Mesenchymal stem cell (in vitro differentiated cells and primary cell): ENCODE measurements around the gene NEK10.

Experiments
- DNase-seq: peaks from one replicate; pipeline ENCODE4 v3.0.0-alpha.2; 2013
- H2AFZ ChIP-seq: one replicate; pipeline ENCODE4 v1.6.1; 2013; ENCODE audit warnings: low read depth, mild to moderate bottlenecking, control low read depth, inconsistent platforms, low read length, moderate library complexity
- H2AK5ac ChIP-seq: 2 replicates; pipeline ENCODE4 v1.6.1; 2013; ENCODE audit warnings: low read length, moderate library complexity, mild to moderate bottlenecking, inconsistent platforms; ENCODE audit not compliant: severe bottlenecking
- H2BK120ac ChIP-seq: one replicate; pipeline ENCODE4 v1.6.1; 2013; ENCODE audit warnings: low read depth, mild to moderate bottlenecking, inconsistent platforms, low read length, moderate library complexity
- H2BK12ac ChIP-seq, 2 experiments: one replicate each; pipeline ENCODE4 v1.6.1; 2013; ENCODE audit warnings: inconsistent platforms in 2 of 2, low read length in 2 of 2, mild to moderate bottlenecking in 2 of 2, moderate library complexity in 2 of 2, control low read depth in 1 of 2
- H2BK15ac ChIP-seq: one replicate; pipeline ENCODE4 v1.6.1; 2013; ENCODE audit warnings: mild to moderate bottlenecking, low read depth, inconsistent platforms; ENCODE audit not compliant: poor library complexity, severe bottlenecking
- H2BK5ac ChIP-seq: 2 replicates; pipeline ENCODE4 v1.6.1; 2013; ENCODE audit warnings: low read depth, mild to moderate bottlenecking, low read length, control low read depth, inconsistent platforms; ENCODE audit not compliant: poor library complexity, severe bottlenecking
- H3K14ac ChIP-seq, 2 experiments: one replicate each; pipeline ENCODE4 v1.6.1; 2013; ENCODE audit warnings: inconsistent platforms in 2 of 2, low read length in 2 of 2, control low read depth in 1 of 2, mild to moderate bottlenecking in 1 of 2, moderate library complexity in 1 of 2
- H3K18ac ChIP-seq, 2 experiments: one replicate each; pipeline ENCODE4 v1.6.1; 2013; ENCODE audit warnings: inconsistent platforms in 2 of 2, low read length in 2 of 2, control low read depth in 1 of 2, low read depth in 1 of 2, mild to moderate bottlenecking in 1 of 2
- H3K23ac ChIP-seq, 2 experiments: one replicate each; pipeline ENCODE4 v1.6.1; 2013; ENCODE audit warnings: inconsistent platforms in 2 of 2, low read length in 2 of 2, mild to moderate bottlenecking in 2 of 2, moderate library complexity in 2 of 2, control low read depth in 1 of 2
- H3K27ac ChIP-seq: 2 replicates; pipeline ENCODE4 v1.5.1; 2013; ENCODE audit warnings: mild to moderate bottlenecking, moderate library complexity, low read length, control low read depth, inconsistent platforms; ENCODE audit not compliant: poor library complexity, severe bottlenecking
- H3K27me3 ChIP-seq, 2 experiments: 2 replicates each; pipeline versions ENCODE4 v1.6.1 to v1.7.0; 2013; ENCODE audit warnings: low read length in 2 of 2, mild to moderate bottlenecking in 2 of 2, moderate library complexity in 2 of 2, control low read depth in 1 of 2, inconsistent platforms in 1 of 2; ENCODE audit not compliant: control insufficient read depth in 1 of 2, insufficient read depth in 1 of 2
- H3K36me3 ChIP-seq, 2 experiments: 2 replicates each; pipeline versions ENCODE4 v1.6.1 to v1.7.0; 2013; ENCODE audit warnings: low read length in 2 of 2, control low read depth in 1 of 2, inconsistent platforms in 1 of 2, low read depth in 1 of 2, mild to moderate bottlenecking in 1 of 2; ENCODE audit not compliant: insufficient read depth in 2 of 2, control insufficient read depth in 1 of 2
- H3K4ac ChIP-seq, 2 experiments: one replicate each; pipeline ENCODE4 v1.6.1; 2013; ENCODE audit warnings: inconsistent platforms in 2 of 2, low read length in 2 of 2, mild to moderate bottlenecking in 2 of 2, moderate library complexity in 2 of 2, control low read depth in 1 of 2, low read depth in 1 of 2
- H3K4me1 ChIP-seq: 2 replicates; pipeline ENCODE4 v1.6.1; 2013; ENCODE audit warnings: low read depth, low read length, control low read depth; ENCODE audit not compliant: control insufficient read depth, insufficient read depth
- H3K4me2 ChIP-seq: 2 replicates; pipeline ENCODE4 v1.6.1; 2013; ENCODE audit warnings: low read length, mild to moderate bottlenecking, inconsistent platforms; ENCODE audit not compliant: poor library complexity, severe bottlenecking
- H3K4me3 ChIP-seq, 2 experiments: 2 replicates each; pipeline versions ENCODE4 v1.5.1 to v1.7.0; 2013; ENCODE audit warnings: low read length in 2 of 2, mild to moderate bottlenecking in 2 of 2, control low read depth in 1 of 2, low read depth in 1 of 2; ENCODE audit not compliant: insufficient read depth in 1 of 2
- H3K79me1 ChIP-seq: replicated peaks from 2 replicates; pipeline ENCODE4 v1.6.1; 2013; ENCODE audit warnings: mild to moderate bottlenecking, control low read depth, low read length, inconsistent platforms; ENCODE audit not compliant: poor library complexity, severe bottlenecking
- H3K9ac ChIP-seq: 2 replicates; pipeline ENCODE4 v1.7.0; 2013; ENCODE audit warnings: mild to moderate bottlenecking, low read length, moderate library complexity
- H3K9me3 ChIP-seq: 2 replicates; pipeline ENCODE4 v1.7.0; 2013; ENCODE audit warnings: mild to moderate bottlenecking, low read length; ENCODE audit not compliant: control insufficient read depth
- H4K8ac ChIP-seq: one replicate; pipeline ENCODE4 v1.6.1; 2013; ENCODE audit warnings: inconsistent platforms, mild to moderate bottlenecking, low read length, moderate library complexity
- H4K91ac ChIP-seq: one replicate; pipeline ENCODE4 v1.6.1; 2013; ENCODE audit warnings: mild to moderate bottlenecking, low read length, inconsistent platforms
- WGBS: methylation state at CpG from one replicate; pipeline ENCODE4 v1.1.7; 2013; ENCODE audit warnings: mixed read lengths; 5-methylcytosine and 5-hydroxymethylcytosine counted together

NEK10 gene

GRCh38 chr3:27356976-27357375, 12.2 kb downstream of the NEK10 start:
- Histone ChIP-seq H3K4ac (no peak overlapping the region), H2BK12ac (no peak overlapping the region), H2AFZ (no peak overlapping the region), H3K14ac (no peak overlapping the region), H3K36me3 (peaks cover 0 to 7% of the 10 kb centered on the region in 2 experiments), H3K79me1 (no peaks in the 10 kb centered on the region), H2BK15ac (no peak overlapping the region), H2BK120ac (no peak overlapping the region), H3K4me2 (no peak overlapping the region), H3K9me3 (no peaks in the 10 kb centered on the region), H2BK5ac (no peak overlapping the region), H3K23ac (no peak overlapping the region), H4K91ac (no peak overlapping the region), H4K8ac (no peak overlapping the region), H3K4me1 (peaks cover 1% of the 10 kb centered on the region), H3K4me3 (no peak overlapping the region), H3K18ac (no peak overlapping the region), H3K9ac (no peak overlapping the region), H2AK5ac (no peak overlapping the region), H3K27ac (no peak overlapping the region), H3K27me3 (no peaks in the 10 kb centered on the region)
- no peak for DNase-seq
- WGBS, result no CpG with 5 or more reads among the region's 3 CpGs

GRCh38 chr3:27354588-27355203, 14.5 kb downstream of the NEK10 start:
- Histone ChIP-seq H4K8ac (no peak overlapping the region), H3K23ac (no peak overlapping the region), H3K9ac (no peak overlapping the region), H2BK120ac (no peak overlapping the region), H3K4me2 (no peak overlapping the region), H3K9me3 (no peaks in the 10 kb centered on the region), H2BK12ac (no peak overlapping the region), H3K27ac (no peak overlapping the region), H2BK15ac (no peak overlapping the region), H3K4ac (peak overlapping the region in 1 of 2 experiments; percentile 9), H3K4me3 (no peak overlapping the region), H2AK5ac (no peak overlapping the region), H3K18ac (peak overlapping the region in 1 of 2 experiments; percentile 42), H3K36me3 (peaks cover 0 to 30% of the 10 kb centered on the region in 2 experiments), H3K79me1 (no peaks in the 10 kb centered on the region), H3K4me1 (no peaks in the 10 kb centered on the region), H3K14ac (no peak overlapping the region), H4K91ac (no peak overlapping the region), H2AFZ (no peak overlapping the region), H2BK5ac (no peak overlapping the region), H3K27me3 (no peaks in the 10 kb centered on the region)
- 98% methylated on average over 3 of the region's 4 CpGs for WGBS
- peak; percentile 13 for DNase-seq

- no peak overlapping the region for H3K4ac ChIP-seq
- peaks cover 0 to 35% of the 10 kb centered on the region in 2 experiments for H3K36me3 ChIP-seq
- no peak overlapping the region for H3K27ac ChIP-seq
- no peaks in the 10 kb centered on the region for H3K79me1 ChIP-seq
- no peak overlapping the region for H2BK15ac ChIP-seq
- H3K27me3 ChIP-seq, result no peaks in the 10 kb centered on the region
- H2BK5ac ChIP-seq, result no peak overlapping the region
- no peak overlapping the region for H2AFZ ChIP-seq
- H3K4me2 ChIP-seq, result no peak overlapping the region
- H4K8ac ChIP-seq, result no peak overlapping the region
- no peaks in the 10 kb centered on the region for H3K9me3 ChIP-seq
- H3K23ac ChIP-seq, result no peak overlapping the region
- H2AK5ac ChIP-seq, result no peak overlapping the region
- WGBS, result 100% methylated on average over 1 of the region's 5 CpGs
- H3K14ac ChIP-seq, result no peak overlapping the region
- H3K4me1 ChIP-seq, result no peaks in the 10 kb centered on the region
- H3K18ac ChIP-seq, result no peak overlapping the region
- DNase-seq, result peak; percentile 26
- no peak overlapping the region for H2BK12ac ChIP-seq
- H3K4me3 ChIP-seq, result no peak overlapping the region
- no peak overlapping the region for H4K91ac ChIP-seq
- no peak overlapping the region for H2BK120ac ChIP-seq
- no peak overlapping the region for H3K9ac ChIP-seq
Measured at GRCh38 chr3:27354161-27354560, 15.0 kb downstream of the NEK10 start.

- Histone ChIP-seq H2AFZ (no peak overlapping the region), H3K4ac (no peak overlapping the region), H3K4me1 (no peaks in the 10 kb centered on the region), H3K9me3 (no peaks in the 10 kb centered on the region), H4K91ac (no peak overlapping the region), H3K9ac (no peak overlapping the region), H3K79me1 (no peaks in the 10 kb centered on the region), H2AK5ac (no peak overlapping the region), H4K8ac (no peak overlapping the region), H2BK5ac (no peak overlapping the region), H2BK120ac (no peak overlapping the region), H3K4me2 (no peak overlapping the region), H3K4me3 (no peak overlapping the region), H3K23ac (no peak overlapping the region), H3K27ac (no peak overlapping the region), H3K36me3 (peaks cover 0 to 45% of the 10 kb centered on the region in 2 experiments), H3K27me3 (no peaks in the 10 kb centered on the region), H2BK15ac (no peak overlapping the region), H3K14ac (no peak overlapping the region), H2BK12ac (no peak overlapping the region), H3K18ac (no peak overlapping the region)
- no peak for DNase-seq
- 90% methylated on average over 1 of the region's 1 CpG for WGBS
Measured at GRCh38 chr3:27353221-27353620, 16.0 kb downstream of the NEK10 start.
